ENCODE measurements around the gene B4GALNT2.

- TF ChIP-seq POLR2A (IDR thresholded peaks at IDR 0.05) (no peak), CTCF (IDR thresholded peaks at IDR 0.05) (no peak)
Measured at GRCh38 chr17:49162866-49163265, 30.3 kb downstream of the B4GALNT2 start.

Data from thyroid gland (tissue), 4 donors.